H9 (cell line): ENCODE results near the gene PYGO2. TPM values are rescaled to one million over a fixed set of nuclear protein-coding genes. Genes with fewer than 3 reads are reported as not detected.

Experiments used
- DNase-seq: peaks from one replicate; pipeline ENCODE4 v3.0.0-alpha.2; 2017
- H2AFZ ChIP-seq: one replicate; pipeline ENCODE4 v1.6.1; 2013; ENCODE audit warnings: mild to moderate bottlenecking, low read length, control low read depth, moderate library complexity
- H2AK5ac ChIP-seq: 2 replicates; pipeline ENCODE4 v1.6.1; 2013; ENCODE audit warnings: low read length, control low read depth, mixed read lengths; ENCODE audit not compliant: insufficient read length
- H2BK120ac ChIP-seq: one replicate; pipeline ENCODE4 v1.6.1; 2013; ENCODE audit warnings: low read depth, mild to moderate bottlenecking, low read length, control low read depth, inconsistent platforms; ENCODE audit not compliant: poor library complexity, severe bottlenecking
- H2BK12ac ChIP-seq: 2 replicates; pipeline ENCODE4 v1.6.1; 2013; ENCODE audit warnings: low read length, control low read depth, mixed read lengths, low read depth; ENCODE audit not compliant: insufficient read length
- H2BK15ac ChIP-seq: 2 replicates; pipeline ENCODE4 v1.6.1; 2013; ENCODE audit warnings: low read depth, low read length, control low read depth
- H2BK20ac ChIP-seq: one replicate; pipeline ENCODE4 v1.6.1; 2013; ENCODE audit warnings: low read depth, mild to moderate bottlenecking, low read length, control low read depth, inconsistent platforms; ENCODE audit not compliant: poor library complexity, severe bottlenecking
- H2BK5ac ChIP-seq: 2 replicates; pipeline ENCODE4 v1.6.1; 2013; ENCODE audit warnings: low read length, control low read depth, mixed read lengths; ENCODE audit not compliant: insufficient read length
- H3K14ac ChIP-seq: 2 replicates; pipeline ENCODE4 v1.6.1; 2013; ENCODE audit warnings: low read length, control low read depth; ENCODE audit not compliant: insufficient read depth
- H3K18ac ChIP-seq: 2 replicates; pipeline ENCODE4 v1.6.1; 2013; ENCODE audit warnings: low read depth, mild to moderate bottlenecking, mixed read lengths, low read length, control low read depth; ENCODE audit not compliant: insufficient read length
- H3K23ac ChIP-seq: 2 replicates; pipeline ENCODE4 v1.6.1; 2013; ENCODE audit warnings: low read length, control low read depth, mixed read lengths, low read depth; ENCODE audit not compliant: insufficient read length
- H3K23me2 ChIP-seq: 2 replicates; pipeline ENCODE4 v1.6.1; 2013; ENCODE audit warnings: low read depth, mild to moderate bottlenecking, mixed read lengths, low read length, control low read depth; ENCODE audit not compliant: insufficient read length, poor library complexity, severe bottlenecking
- H3K27ac ChIP-seq: 2 replicates; pipeline ENCODE4 v1.5.1; 2013; ENCODE audit warnings: low read length, control low read depth, mixed read lengths, low read depth; ENCODE audit not compliant: insufficient read length
- H3K27me3 ChIP-seq: 2 replicates; pipeline ENCODE4 v1.6.1; 2013; ENCODE audit warnings: low read length, control low read depth, inconsistent platforms; ENCODE audit not compliant: insufficient read depth
- H3K4ac ChIP-seq: 2 replicates; pipeline ENCODE4 v1.6.1; 2013; ENCODE audit warnings: low read depth, mild to moderate bottlenecking, control low read depth, inconsistent platforms, low read length, moderate library complexity
- H3K4me1 ChIP-seq: 2 replicates; pipeline ENCODE4 v1.6.1; 2013; ENCODE audit warnings: low read length, control low read depth, inconsistent platforms; ENCODE audit not compliant: insufficient read depth
- H3K4me2 ChIP-seq: 2 replicates; pipeline ENCODE4 v1.6.1; 2013; ENCODE audit warnings: low read length, control low read depth, mixed read lengths; ENCODE audit not compliant: insufficient read length, insufficient read depth
- H3K56ac ChIP-seq: 2 replicates; pipeline ENCODE4 v1.6.1; 2013; ENCODE audit warnings: low read depth, mild to moderate bottlenecking, mixed read lengths, low read length, control low read depth; ENCODE audit not compliant: insufficient read length
- H3K79me1 ChIP-seq: 2 replicates; pipeline ENCODE4 v1.6.1; 2013; ENCODE audit warnings: low read depth, mild to moderate bottlenecking, moderate library complexity, low read length, control low read depth, inconsistent platforms; ENCODE audit not compliant: insufficient read depth, poor library complexity, severe bottlenecking
- H3K79me2 ChIP-seq: 2 replicates; pipeline ENCODE4 v1.6.1; 2013; ENCODE audit warnings: low read length, control low read depth, inconsistent platforms; ENCODE audit not compliant: insufficient read depth
- H3K9ac ChIP-seq: 2 replicates; pipeline ENCODE4 v1.6.1; 2013; ENCODE audit warnings: low read length, control low read depth, mixed read lengths; ENCODE audit not compliant: insufficient read length; ENCODE audit errors: extremely low read depth
- H3K9me3 ChIP-seq: one replicate; pipeline ENCODE4 v1.6.1; 2013; ENCODE audit warnings: low read depth, low read length, inconsistent platforms; ENCODE audit not compliant: control insufficient read depth
- H3T11ph ChIP-seq: one replicate; pipeline ENCODE4 v1.6.1; 2013; ENCODE audit warnings: mild to moderate bottlenecking, low read length, control low read depth, inconsistent platforms
- H4K20me1 ChIP-seq: one replicate; pipeline ENCODE4 v1.6.1; 2013; ENCODE audit not compliant: control insufficient read depth, insufficient read length, insufficient read depth
- H4K5ac ChIP-seq: 2 replicates; pipeline ENCODE4 v1.6.1; 2013; ENCODE audit warnings: low read depth, mild to moderate bottlenecking, mixed read lengths, low read length, control low read depth; ENCODE audit not compliant: insufficient read length
- H4K8ac ChIP-seq: replicated peaks from 2 replicates; pipeline ENCODE4 v1.6.1; 2013; ENCODE audit warnings: low read length, control low read depth, mixed read lengths, low read depth; ENCODE audit not compliant: insufficient read length
- H4K91ac ChIP-seq: 2 replicates; pipeline ENCODE4 v1.6.1; 2013; ENCODE audit warnings: low read depth, mild to moderate bottlenecking, moderate library complexity, mixed read lengths, low read length, control low read depth; ENCODE audit not compliant: insufficient read length
- H3K27ac Mint-ChIP-seq, 3 experiments: 2 replicates in 2 of 3; 3 replicates in 1 of 3; pipeline ENCODE4 v1.8.0; 2020 to 2021; ENCODE audit warnings: mixed read lengths in 3 of 3, mild to moderate bottlenecking in 1 of 3, moderate library complexity in 1 of 3
- H3K27me3 Mint-ChIP-seq: 2 replicates; pipeline ENCODE4 v1.8.0; 2021; ENCODE audit warnings: low read depth, mild to moderate bottlenecking, moderate library complexity, mixed read lengths
- H3K36me3 Mint-ChIP-seq, 3 experiments: 2 replicates in 2 of 3; 3 replicates in 1 of 3; pipeline ENCODE4 v1.8.0; 2020 to 2021; ENCODE audit warnings: low read depth in 3 of 3, mixed read lengths in 3 of 3; ENCODE audit not compliant: insufficient read depth in 1 of 3
- H3K4me1 Mint-ChIP-seq, 2 experiments: 2 replicates each; pipeline ENCODE4 v1.8.0; 2020; ENCODE audit warnings: mixed read lengths in 2 of 2
- H3K4me3 Mint-ChIP-seq, 2 experiments: 2 replicates in 1 of 2; 3 replicates in 1 of 2; pipeline ENCODE4 v1.8.0; 2020 to 2021; ENCODE audit warnings: mild to moderate bottlenecking in 2 of 2, mixed read lengths in 2 of 2, moderate library complexity in 1 of 2
- H3K9me3 Mint-ChIP-seq, 2 experiments: 2 replicates in 1 of 2; 3 replicates in 1 of 2; pipeline ENCODE4 v1.8.0; 2020; ENCODE audit warnings: mild to moderate bottlenecking in 2 of 2, mixed read lengths in 2 of 2, moderate library complexity in 1 of 2
- CTCF ChIP-seq: fragments of 200-600 bp; sonication (generic); conservative IDR thresholded peaks from 3 replicates; pipeline ENCODE4 v1.8.0; 2021; ENCODE audit warnings: antibody characterized with exemption, mild to moderate bottlenecking
- WGBS: extraction: QIAGEN DNeasy Blood & Tissue Kit; methylation state at CpG from one replicate; pipeline ENCODE4 v1.1.7; 2013; ENCODE audit warnings: missing lambda C conversion rate, low lambda C conversion rate, mixed read lengths; ENCODE audit not compliant: insufficient read length; ENCODE audit errors: extremely low coverage; 5-methylcytosine and 5-hydroxymethylcytosine counted together
- total RNA-seq: library from RNA; stranded (reverse); gene quantifications from 2 replicates; pipeline ENCODE4 v1.2.1, GENCODE V29; 2021

Gene PYGO2
- total RNA-seq, 1 experiment from 2014 or later: 38.7 TPM

GRCh38 chr1:154993572-154994268 is 32.1 kb upstream of the PYGO2 start, which contains the start of gene LENEP:
TSS of gene LENEP (plus strand) at chr1:154993586. CDS start at chr1:154993608, 22 bp downstream.
- H3K4me1 Mint-ChIP-seq: peaks cover 6 to 20% of the 10 kb centered on the region in 2 experiments

More at GRCh38 chr1:154993572-154994268, 32.1 kb upstream of the PYGO2 start, which contains the start of gene LENEP:
- H4K8ac ChIP-seq: no peak within 1 kb of the TSS
- no peaks in the 10 kb centered on the region for H4K20me1 ChIP-seq
- no peak within 1 kb of the TSS for H2BK5ac ChIP-seq
- no peak within 1 kb of the TSS for H4K5ac ChIP-seq
- no peaks in the 10 kb centered on the region; a peak in 1 of 5 replicates for H3K9me3 Mint-ChIP-seq
- no peak within 1 kb of the TSS for H2AK5ac ChIP-seq
- H2BK15ac ChIP-seq: no peak within 1 kb of the TSS
- no peak for TF ChIP-seq CTCF
- no peak within 1 kb of the TSS for H4K91ac ChIP-seq
- H3K27ac ChIP-seq: no peak within 1 kb of the TSS
- H3K23ac ChIP-seq: no peak within 1 kb of the TSS
- H3K4me1 ChIP-seq: no peaks in the 10 kb centered on the region; the same call in 1 of the 2 replicates
- peak within 1 kb of the TSS; percentile 53 to 80 (median 65); a peak in 5 of 7 replicates for H3K27ac Mint-ChIP-seq
- peaks cover 3% of the 10 kb centered on the region for H3K27me3 Mint-ChIP-seq
- H3K4ac ChIP-seq: no peak within 1 kb of the TSS
- H2BK12ac ChIP-seq: peak within 1 kb of the TSS; percentile 16
- H3K9ac ChIP-seq: no peak within 1 kb of the TSS
- H3K4me3 Mint-ChIP-seq: no peak within 1 kb of the TSS; a peak in 1 of 5 replicates
- H2BK20ac ChIP-seq: no peak within 1 kb of the TSS
- no peak within 1 kb of the TSS for H2BK120ac ChIP-seq
- H3K14ac ChIP-seq: no peak within 1 kb of the TSS; the same call in 1 of the 2 replicates
- H3K79me2 ChIP-seq: no peaks in the 10 kb centered on the region
- no peak within 1 kb of the TSS for H3K56ac ChIP-seq
- peaks cover 16 to 28% (median 25%) of the 10 kb centered on the region in 3 experiments; a peak in 6 of 7 replicates for H3K36me3 Mint-ChIP-seq
- H3K23me2 ChIP-seq: no peaks in the 10 kb centered on the region
- H3K18ac ChIP-seq: peak within 1 kb of the TSS; percentile 15
- H3K9me3 ChIP-seq: no peaks in the 10 kb centered on the region
- H2AFZ ChIP-seq: no peak within 1 kb of the TSS
- no peaks in the 10 kb centered on the region for H3K79me1 ChIP-seq
- peak; percentile 20 for DNase-seq
- H3K27me3 ChIP-seq: no peaks in the 10 kb centered on the region
- no peak within 1 kb of the TSS for H3T11ph ChIP-seq
- no peak within 1 kb of the TSS for H3K4me2 ChIP-seq
- no CpG with 5 or more reads among the region's 8 CpGs for WGBS
